ENCODE data around the gene ANGEL1.

ANGEL1 gene

DNA sequence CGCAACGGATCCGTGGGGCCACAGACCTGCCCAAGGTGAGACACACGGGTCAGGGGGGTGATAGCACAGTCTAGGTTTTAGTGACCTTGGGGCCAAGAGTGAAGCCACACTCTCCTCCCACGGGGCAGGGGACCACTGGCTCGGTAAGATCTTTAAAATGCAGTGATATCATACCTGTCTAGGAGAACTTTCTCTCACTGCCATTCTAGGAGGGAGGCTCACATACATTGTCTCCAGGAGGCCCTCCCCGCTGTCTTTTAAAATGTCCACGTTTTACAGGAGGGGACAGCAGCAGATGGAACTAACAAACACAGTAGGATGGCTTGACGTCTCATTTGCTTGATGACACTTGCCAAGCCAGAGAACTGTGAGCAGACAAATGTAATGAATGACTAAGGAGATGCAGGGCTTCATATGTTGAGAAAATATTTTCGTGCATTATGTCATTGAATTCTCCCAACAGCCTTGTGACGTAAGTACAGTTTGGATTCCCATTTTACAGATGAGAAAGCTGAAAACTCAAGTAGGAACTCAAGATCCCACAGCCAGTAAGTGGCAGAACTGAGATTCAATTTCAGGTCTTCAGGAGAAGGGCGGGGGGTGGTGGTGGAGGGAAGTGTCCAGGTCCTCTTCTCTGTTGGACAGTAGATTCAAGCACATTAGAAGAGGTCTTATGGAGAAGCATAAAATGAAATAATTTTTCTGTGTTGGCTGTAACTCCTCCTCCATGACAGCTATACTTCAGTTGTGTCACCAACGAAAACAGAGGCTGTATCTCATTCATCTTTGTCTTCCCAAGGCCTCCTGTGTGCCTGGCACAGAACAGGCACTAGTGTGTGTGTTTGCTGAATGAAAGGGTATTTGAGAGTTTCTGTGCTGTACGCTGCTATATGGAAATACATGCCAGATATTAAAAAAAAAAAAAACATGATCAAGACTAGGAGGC, 49.3 kb downstream of the ANGEL1 start:
- no peak for DNase-seq (ENCODE audit: low read depth)

DNA sequence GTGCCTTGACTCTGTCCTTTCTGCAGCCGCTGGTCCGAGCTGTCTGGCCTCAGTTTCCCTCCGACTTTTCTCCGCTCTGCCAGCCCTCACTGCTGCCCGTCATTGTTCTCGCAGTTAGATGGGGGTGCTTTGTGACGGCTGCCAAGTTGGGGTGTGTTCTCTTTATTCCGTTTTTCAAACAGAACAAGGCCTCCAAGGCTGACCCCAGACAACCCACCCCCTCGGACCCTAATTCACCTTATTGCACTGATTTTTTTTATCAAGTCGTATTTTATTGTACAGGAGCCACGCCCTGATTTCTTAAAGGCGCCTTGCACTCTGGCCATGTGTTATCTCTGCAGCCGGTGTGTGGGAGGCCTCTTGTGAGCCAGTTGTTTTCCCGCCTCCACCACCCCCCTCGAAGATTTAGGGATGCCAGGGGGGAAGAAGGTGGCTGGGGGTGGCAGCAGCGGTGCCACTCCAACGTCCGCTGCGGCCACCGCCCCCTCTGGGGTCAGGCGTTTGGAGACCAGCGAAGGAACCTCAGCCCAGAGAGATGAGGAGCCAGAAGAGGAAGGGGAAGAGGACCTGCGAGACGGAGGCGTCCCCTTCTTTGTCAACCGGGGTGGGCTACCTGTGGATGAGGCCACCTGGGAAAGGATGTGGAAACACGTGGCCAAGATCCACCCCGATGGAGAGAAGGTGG, 50.1 kb downstream of the ANGEL1 start:
- no peak for DNase-seq (ENCODE audit: low read depth)

DNA sequence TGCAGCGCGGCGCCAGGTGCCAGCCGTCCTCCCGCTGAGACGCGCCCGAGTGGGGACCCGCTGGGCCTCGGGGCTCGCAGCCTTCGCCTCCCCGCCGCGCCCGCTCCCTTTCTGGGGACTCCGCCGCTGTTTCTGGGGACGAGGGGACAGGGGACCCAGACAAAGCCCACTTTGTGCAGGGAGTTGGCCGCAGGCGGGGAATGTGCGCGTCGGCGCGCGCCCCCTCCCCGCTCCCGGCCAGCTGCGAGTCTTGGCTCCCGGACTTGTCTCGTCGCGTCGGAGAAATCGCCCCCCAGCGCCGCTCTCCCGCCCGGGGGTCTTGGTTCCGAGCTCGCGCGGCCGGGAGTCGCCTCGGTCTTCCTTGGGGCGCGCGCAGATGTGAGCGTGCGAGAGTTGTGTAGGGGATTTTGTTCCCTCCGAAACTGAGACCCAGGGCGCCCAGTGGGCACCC, 50.7 kb downstream of the ANGEL1 start:
- DNase-seq (ENCODE audit: low read depth) = no peak

DNA sequence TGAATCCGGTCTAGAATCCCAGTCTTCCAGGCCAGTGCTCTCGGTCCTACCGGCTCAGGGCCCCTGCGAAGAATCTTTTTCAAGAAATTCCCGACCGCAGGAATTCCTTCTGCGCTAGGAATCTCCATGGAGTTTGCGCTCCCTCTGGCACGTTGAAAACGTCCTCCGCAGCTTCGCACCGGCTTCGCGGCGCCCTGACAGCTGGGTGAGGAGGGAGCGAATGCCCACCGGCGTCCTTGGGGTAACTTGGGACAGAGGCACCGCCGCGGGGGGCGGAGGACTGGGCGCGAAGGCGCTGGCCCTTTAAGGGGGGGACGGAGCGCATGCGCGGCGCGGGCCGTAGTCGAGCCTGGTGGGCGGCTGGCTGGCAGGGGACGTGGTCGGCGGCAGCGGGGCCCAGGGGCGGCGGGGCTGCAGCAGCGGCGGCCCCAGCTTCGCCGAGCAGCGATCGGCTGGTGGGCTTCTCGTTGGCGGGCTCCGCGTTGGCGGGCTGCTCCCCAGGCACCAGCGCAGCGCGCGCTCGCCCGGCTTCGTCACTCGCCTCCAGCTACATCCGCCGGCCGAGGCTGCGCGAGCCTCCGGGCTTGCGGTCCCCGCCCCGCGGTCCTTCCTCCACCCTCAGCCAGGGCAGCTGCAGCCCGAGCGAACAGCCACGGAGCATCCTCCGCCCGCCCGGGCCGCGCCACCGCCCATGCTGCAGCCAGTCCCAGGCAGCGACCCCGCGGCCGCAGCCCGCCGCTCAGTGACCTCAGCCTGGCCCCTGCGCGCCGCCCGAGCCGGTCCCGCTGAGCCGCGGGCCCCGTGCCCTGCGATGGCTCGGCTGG, 51.3 kb downstream of the ANGEL1 start, which contains the start of gene VASH1:
Gene VASH1, plus strand, starts transcription at position 333 of the 824 bp plus-strand sequence. CDS start 1,354 bp downstream, outside the sequence.
- DNase-seq (ENCODE audit: low read depth) = peak; percentile 41

DNA sequence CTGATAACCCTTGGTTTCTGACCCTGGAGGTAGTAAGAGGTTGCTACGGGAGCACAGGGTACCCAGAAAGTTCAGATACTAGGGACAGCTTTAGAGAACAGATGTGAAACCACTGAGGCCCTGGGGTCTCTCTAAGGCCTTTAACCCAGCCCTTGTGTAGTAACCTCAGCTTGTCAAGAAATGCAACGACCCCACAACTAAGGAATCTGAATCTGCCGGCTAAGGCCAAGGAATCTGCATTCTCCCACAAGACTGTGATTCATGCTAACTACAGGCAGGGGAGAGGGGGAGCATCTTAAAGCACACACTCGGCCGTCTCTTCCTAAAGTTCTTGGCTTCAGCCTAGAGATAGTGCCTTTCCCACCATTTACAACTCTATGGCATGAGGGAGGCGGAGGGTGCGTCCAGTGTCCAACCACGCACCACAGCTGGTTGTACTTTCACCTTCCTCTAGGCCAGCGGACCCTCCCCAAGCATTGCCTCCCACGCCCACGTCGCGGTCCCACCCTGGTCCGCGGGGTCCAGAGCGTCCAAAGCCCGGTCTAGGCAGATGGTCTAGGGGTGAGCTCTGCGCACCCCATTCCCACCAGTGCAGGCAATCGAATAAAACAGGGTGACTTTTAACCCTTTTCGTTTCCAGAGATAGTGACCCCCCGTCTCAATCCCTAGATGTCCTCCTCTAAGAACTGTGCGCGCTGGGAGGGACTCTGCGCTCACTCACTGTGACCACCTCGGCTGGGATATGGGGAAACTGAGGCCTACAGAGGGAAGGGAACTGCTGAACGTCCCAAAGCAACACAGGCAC, 52.1 kb downstream of the ANGEL1 start:
- no peak for DNase-seq (ENCODE audit: low read depth)

DNA sequence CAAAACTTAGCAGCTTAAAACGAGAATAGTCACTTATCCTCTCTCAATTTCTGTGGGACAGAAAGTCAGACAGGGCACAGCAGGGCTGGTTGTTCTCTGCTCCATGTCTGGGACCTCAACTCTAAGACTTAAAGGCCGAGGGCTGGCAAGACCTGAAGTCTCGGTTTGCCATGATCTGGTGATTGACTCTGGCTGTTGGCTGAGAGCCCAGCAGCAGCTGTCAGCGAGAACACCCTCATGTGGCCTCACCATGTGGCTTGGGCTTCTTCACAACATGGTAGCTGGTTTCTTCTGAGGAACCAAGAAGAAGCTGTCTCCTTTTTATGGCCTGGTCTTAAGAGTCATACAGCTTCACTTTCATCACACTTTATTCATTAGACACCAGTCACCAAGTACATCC, 53.1 kb downstream of the ANGEL1 start:
- no peak for DNase-seq (ENCODE audit: low read depth)

DNA sequence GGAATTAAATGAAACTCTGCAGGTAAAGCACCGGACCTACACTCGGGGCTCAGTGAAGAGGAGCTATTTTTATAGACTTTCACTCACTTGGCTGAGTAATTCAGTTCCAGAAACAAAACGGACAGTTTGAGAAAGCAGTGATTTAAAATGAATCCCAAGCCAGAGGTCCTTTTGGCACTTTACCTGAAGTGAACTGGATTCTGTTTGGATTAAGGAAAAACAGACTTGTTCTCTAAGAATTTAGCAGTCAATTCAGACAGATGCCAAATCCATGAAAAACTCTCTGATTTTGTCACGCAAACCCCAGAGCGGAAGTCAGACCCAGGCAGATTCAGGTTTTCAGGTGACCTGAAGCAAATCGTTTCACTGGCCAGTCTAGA, 56.3 kb downstream of the ANGEL1 start:
- DNase-seq (ENCODE audit: low read depth) = no peak

DNA sequence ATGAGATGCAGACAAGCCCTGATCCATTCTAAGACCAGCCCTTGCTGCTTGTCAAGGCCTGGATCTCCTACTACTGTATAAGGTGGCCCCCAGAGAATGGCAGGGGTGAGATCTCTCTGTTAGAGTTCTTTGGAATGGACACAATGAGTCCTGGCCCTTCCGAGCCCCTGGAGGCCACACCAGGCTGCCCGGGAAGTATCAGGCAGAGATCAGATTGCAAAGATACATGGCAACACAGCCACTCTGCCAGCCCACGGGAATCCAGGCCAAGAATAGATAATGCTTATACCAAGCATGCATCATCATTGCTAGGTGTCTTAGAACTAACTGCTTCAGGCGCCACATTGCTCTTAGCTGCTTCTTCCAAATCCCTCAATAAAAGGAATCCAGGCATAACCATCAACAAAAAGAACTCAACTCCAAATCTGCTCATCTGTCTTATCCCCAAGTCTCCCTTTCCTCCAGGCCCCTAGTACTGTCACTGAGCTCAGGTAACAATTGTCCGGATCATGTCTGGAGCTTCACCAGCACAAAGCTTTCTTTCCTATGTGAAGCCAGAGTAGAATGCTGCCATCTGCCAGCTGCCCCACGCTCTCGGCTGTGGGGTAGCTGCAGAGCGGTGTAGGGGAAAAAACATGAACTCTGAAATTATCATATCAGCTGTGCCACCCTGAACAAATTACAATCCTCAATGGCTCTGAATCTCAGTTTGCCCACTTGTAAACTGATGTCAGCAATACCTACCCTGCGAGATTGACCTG, 56.9 kb downstream of the ANGEL1 start:
- DNase-seq (ENCODE audit: low read depth) = no peak

DNA sequence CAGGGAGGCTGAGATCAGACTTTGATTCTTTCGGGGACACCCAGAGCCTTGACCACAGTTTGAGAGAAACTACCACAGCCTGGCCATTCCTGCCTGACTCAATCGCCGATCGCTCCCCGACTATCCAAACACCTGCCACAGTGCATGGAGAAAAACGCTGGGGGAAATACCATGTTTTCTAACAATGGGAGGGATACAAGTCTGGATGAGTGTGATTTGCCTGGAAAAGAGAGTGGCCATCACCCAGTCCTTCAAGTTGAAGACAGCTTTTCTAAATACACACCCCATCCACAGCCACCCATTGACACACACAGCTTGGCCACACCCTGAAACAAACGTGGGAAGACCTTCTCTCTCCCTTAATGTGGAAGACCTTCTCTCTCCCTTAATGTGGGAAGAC, 58.1 kb downstream of the ANGEL1 start:
- DNase-seq (ENCODE audit: low read depth) = no peak

DNA sequence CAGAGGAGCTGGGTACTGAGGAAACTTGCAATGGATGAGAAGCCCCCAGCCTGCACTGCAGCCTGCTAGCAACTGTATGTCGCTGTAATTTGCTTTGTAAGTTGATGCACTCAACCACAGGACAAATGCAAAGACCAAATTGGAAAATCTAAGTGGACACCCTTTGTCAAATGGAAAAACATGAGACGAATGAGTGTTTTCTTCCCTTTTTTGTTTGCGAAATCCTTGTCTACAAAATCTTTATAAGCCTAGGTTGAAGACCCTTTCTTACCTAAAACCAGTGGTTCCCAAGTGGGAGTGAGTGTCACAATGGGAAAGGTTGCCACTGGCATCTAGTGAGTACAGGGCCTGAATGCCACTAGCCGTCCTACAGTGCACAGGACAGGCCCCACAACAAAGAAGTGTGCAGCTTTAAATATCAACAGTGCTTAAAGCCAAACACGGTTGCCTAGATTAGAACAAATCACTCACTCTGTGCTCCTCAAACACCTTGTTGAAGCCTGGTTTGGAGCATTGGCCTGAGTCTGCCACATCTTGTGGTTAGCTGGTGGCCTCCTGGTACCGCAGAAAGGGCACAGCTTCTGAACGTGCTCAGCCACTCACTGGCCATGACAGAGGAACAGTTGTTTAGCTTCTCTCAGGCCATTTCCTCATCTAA, 59.0 kb downstream of the ANGEL1 start:
- no peak for DNase-seq (ENCODE audit: low read depth)

DNA sequence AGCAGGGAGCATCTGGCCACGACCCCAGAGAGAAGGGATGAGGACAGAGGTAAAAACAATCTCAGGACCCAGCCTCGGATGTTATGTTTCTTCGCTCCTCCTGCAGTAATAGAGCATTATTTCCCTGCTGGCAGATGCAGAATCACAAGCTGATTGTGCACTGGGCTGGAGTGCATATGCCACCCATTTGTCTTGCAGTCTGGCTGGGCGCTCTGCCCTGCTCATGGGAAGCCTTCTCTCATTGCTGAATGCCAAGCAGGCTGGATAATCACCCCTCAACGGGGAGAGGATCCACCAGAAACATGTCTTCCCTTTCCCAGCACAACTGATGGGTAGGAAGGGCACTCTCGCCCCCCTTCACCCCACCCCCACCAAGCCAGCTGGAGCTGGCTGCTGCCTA, 59.9 kb downstream of the ANGEL1 start:
- no peak for DNase-seq (ENCODE audit: low read depth)

DNA sequence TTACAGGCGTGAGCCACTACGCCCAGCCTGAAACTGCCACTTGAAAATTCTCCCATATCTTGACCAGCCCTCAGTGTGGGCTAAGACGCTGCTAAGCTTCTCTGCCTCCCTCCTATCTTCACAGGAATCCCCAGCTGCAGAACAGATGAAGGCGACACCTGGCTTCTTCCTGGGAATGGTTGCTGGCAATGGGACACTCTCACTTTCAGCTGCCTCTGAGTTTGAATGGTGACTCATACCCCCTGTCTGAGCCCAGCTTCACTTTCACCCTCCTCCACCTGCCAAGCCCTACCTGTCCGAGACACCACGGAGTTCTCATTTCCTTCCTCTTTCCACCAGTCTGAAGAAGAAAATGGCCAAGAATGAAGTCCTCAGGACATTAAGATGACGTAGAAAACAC, 69.7 kb downstream of the ANGEL1 start:
- no peak for DNase-seq (ENCODE audit: low read depth)

DNA sequence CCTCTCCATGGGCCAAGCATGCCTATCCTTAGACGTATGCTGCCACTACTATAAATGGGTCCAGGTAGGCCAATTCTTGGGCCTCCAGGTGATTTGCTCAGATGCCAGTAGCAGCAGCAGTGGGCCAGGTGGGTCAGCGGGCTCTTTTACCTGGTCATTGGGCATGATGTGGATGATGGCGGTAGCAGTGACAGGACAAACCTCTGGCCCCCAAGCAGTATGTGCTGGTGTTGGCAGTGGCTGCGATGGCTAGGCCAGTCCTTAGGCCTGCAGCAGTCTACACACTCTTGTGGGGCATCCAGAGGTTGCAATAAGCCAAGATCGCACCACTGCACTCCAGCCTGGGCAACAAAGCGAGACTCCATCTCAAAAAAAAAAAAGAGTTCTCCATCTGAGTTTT, 70.5 kb downstream of the ANGEL1 start:
- DNase-seq (ENCODE audit: low read depth) = no peak

DNA sequence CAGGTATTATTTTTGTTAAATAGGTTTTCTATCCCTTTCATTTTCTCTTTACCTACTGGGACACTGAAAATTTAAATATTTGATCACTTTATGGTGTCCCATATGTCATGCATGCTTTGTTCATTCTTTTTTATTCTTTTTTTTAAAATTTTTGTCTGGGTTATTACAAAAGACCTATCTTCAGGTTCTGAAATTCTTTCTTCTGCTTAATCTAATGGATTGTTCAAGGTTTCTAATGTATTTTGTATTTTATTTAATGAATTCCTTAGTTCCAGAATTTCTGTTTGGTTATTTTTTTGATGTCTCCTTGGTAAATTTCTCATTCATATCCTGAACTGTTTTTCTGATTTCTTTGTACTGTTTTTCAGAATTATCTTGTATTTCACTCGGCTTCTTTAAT, 71.6 kb downstream of the ANGEL1 start:
- DNase-seq (ENCODE audit: low read depth) = no peak
